ENCODE data around the gene DOCK1. TPM values are rescaled to one million over a fixed set of nuclear protein-coding genes. Genes with fewer than 3 reads are reported as not detected.

Gene DOCK1
- total RNA-seq, 6 experiments from 2014 or later = 50.6 to 59.9 (median 54.7) TPM

DNA sequence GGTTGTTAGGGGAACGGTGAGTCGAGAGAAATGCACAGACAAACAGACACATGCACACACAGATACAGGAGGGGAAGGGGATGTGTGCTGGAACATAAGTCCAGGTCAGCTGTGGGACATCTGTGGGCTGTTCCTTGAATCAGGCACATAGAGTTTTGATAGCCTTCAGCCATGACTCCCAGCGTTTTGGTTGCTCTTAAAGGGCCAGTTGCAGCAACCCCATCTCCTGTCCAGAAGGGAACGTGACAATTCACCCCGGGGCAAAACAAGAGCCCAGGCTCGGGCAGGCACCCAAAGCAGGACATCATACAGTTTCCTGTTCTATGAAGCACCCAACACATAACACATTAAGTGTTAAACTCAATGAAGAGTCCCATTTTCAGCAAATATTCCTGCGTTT is 281.6 kb downstream of the DOCK1 start:
- Mint-ChIP-seq H3K27ac (peak overlapping the region; percentile 14; the same call in 1 of the 2 replicates), H3K9me3 (no peaks in the 10 kb centered on the region), H3K27me3 (ENCODE audit: insufficient read depth) (no peaks in the 10 kb centered on the region; the same call in 1 of the 2 replicates), H3K4me3 (no peak overlapping the region), H3K36me3 (ENCODE audit: low read depth) (peaks cover 9% of the 10 kb centered on the region; the same call in 1 of the 2 replicates), H3K4me1 (ENCODE audit: low read depth) (peaks cover 14% of the 10 kb centered on the region; the same call in 1 of the 2 replicates)
- TF ChIP-seq, protein P1, sequence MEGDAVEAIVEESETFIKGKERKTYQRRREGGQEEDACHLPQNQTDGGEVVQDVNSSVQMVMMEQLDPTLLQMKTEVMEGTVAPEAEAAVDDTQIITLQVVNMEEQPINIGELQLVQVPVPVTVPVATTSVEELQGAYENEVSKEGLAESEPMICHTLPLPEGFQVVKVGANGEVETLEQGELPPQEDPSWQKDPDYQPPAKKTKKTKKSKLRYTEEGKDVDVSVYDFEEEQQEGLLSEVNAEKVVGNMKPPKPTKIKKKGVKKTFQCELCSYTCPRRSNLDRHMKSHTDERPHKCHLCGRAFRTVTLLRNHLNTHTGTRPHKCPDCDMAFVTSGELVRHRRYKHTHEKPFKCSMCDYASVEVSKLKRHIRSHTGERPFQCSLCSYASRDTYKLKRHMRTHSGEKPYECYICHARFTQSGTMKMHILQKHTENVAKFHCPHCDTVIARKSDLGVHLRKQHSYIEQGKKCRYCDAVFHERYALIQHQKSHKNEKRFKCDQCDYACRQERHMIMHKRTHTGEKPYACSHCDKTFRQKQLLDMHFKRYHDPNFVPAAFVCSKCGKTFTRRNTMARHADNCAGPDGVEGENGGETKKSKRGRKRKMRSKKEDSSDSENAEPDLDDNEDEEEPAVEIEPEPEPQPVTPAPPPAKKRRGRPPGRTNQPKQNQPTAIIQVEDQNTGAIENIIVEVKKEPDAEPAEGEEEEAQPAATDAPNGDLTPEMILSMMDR (IDR thresholded peaks at IDR 0.05) = no peak
- DNase-seq = peak; percentile 28

DNA sequence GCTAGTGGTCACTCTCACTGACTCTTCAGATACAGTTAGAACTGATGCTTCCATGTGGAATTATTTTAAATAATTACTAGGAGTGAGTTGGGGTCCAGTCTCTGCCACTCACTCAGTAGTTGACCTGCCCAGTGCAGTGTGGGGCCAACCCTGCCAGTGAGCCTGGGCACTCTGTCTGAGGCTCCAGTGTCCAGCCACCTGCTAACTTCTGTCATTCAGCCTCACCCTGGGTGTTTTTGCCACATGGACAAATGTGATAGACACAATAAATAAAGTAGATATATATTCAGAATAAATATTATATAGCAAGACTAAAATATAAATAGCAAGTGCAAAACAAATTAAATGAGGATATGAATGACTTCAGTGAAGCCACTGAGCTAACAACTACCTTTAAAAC is 284.0 kb downstream of the DOCK1 start:
- peaks cover 5% of the 10 kb centered on the region; the same call in 1 of the 2 replicates for H3K36me3 Mint-ChIP-seq (ENCODE audit: low read depth)

DNA sequence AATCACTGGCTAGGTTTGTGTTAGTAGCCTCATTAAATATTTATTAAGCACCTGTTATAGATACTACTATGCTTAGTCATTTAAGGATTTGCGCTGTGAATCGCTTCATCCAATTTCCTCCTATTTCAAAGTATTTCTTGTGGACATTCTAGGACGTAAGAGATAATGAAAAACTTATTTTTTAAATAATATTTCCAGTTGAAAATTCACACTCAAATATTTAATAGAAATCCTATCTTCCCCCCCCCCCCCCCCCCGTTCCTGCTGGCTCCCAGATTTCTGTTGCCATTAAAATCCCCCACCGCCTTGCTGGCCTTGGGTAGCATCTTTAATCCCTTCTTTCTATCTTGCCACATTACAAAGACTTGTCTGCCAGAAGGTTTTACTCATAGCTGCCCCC is 285.2 kb downstream of the DOCK1 start:
- Mint-ChIP-seq H3K27ac (no peak overlapping the region), H3K27me3 (ENCODE audit: insufficient read depth) (no peaks in the 10 kb centered on the region; the same call in none of the 2 replicates), H3K36me3 (ENCODE audit: low read depth) (no peaks in the 10 kb centered on the region), H3K4me1 (ENCODE audit: low read depth) (peaks cover 14% of the 10 kb centered on the region; the same call in 1 of the 2 replicates), H3K9me3 (no peaks in the 10 kb centered on the region), H3K4me3 (no peak overlapping the region)
- no peak for DNase-seq
- TF ChIP-seq, protein P1 (IDR thresholded peaks at IDR 0.05) = no peak

More for the DNA sequence above, 284.0 kb downstream of the DOCK1 start:
- TF ChIP-seq, protein P1 (IDR thresholded peaks at IDR 0.05) = no peak
- no peak overlapping the region for H3K4me3 Mint-ChIP-seq
- no peaks in the 10 kb centered on the region; the same call in 1 of the 2 replicates for H3K27me3 Mint-ChIP-seq (ENCODE audit: insufficient read depth)
- H3K4me1 Mint-ChIP-seq (ENCODE audit: low read depth) = peaks cover 14% of the 10 kb centered on the region; the same call in 1 of the 2 replicates
- H3K27ac Mint-ChIP-seq = no peak overlapping the region
- no peak for DNase-seq
- no peaks in the 10 kb centered on the region for H3K9me3 Mint-ChIP-seq

DNA sequence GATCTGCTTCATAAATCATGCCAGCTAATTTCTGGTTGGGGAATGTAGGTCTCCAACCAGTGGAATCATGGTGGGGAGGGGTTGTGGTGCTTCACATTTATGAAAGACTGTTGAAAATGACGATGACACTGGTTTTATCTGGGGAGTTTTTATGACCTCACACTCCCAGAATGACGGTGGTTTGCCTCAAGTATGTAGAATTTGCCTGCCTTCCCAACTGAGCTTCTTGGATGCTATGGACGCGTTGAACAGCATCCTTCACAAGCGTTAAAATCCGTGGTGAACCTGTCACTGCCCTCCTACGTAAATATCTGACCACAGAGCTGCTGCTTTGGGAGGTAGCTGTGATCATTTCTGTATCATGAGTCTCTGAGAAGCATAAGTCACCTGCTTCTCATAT is 287.9 kb downstream of the DOCK1 start:
- no peak for DNase-seq
- Mint-ChIP-seq H3K4me1 (ENCODE audit: low read depth) (peaks cover 9% of the 10 kb centered on the region), H3K36me3 (ENCODE audit: low read depth) (no peaks in the 10 kb centered on the region)

DNA sequence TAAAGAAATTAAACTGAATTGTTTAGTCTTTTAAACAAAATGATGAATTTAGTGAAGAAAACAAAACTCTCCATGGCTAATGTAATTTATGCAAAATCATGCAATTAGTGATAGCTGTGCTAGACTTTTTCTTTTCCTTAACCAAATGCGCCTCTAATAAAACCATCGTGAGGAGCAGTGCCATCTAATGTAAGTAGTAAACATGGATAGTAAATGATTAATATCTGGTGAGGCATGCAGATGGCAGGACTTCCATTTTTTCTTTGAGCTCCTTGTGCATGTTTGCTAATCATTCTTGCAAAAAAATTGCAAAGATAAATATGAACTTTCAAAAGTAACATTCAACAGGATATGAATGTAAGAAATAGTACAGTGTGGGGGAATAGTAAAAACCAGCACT is 288.9 kb downstream of the DOCK1 start:
- Mint-ChIP-seq H3K4me3 (no peak overlapping the region), H3K4me1 (ENCODE audit: low read depth) (peaks cover 15% of the 10 kb centered on the region), H3K27ac (no peak overlapping the region), H3K27me3 (ENCODE audit: insufficient read depth) (peaks cover 2% of the 10 kb centered on the region), H3K36me3 (ENCODE audit: low read depth) (no peaks in the 10 kb centered on the region), H3K9me3 (no peaks in the 10 kb centered on the region)
- TF ChIP-seq, protein P1 (IDR thresholded peaks at IDR 0.05) = no peak
- DNase-seq = no peak

More for the DNA sequence above, 287.9 kb downstream of the DOCK1 start:
- Mint-ChIP-seq H3K27ac (no peak overlapping the region), H3K27me3 (ENCODE audit: insufficient read depth) (peaks cover 2% of the 10 kb centered on the region), H3K4me3 (no peak overlapping the region), H3K9me3 (no peaks in the 10 kb centered on the region)
- TF ChIP-seq, protein P1 (IDR thresholded peaks at IDR 0.05) = no peak

All from HFFc6 (cell line).